Prostate gland (tissue), 2 donors: Measurements from ENCODE around the gene SSC5D. TPM values are rescaled to one million over a fixed set of nuclear protein-coding genes. Genes with fewer than 3 reads are reported as not detected.

Experiments
- DNase-seq: peaks from one replicate; pipeline ENCODE4 v3.0.0-alpha.2; 2019; ENCODE audit warnings: low spot score
- H3K27ac ChIP-seq, 2 donors: fragments of 200-600 bp; sonication (generic); 2 replicates each; pipeline ENCODE4 v1.5.1; 2017 to 2019
- H3K27me3 ChIP-seq: fragments of 200-600 bp; sonication (generic); replicated peaks from 2 replicates; pipeline ENCODE4 v1.5.1; 2019; ENCODE audit not compliant: insufficient read depth
- H3K36me3 ChIP-seq, 2 donors: fragments of 200-600 bp; sonication (generic); 1 replicate in 1 of 2; 2 replicates in 1 of 2; pipeline versions ENCODE4 v1.5.1 to v1.8.1; 2017 to 2019
- H3K4me1 ChIP-seq: fragments of 200-600 bp; sonication (generic); replicated peaks from 2 replicates; pipeline ENCODE4 v1.5.1; 2019
- H3K4me3 ChIP-seq, 2 donors: fragments of 200-600 bp; sonication (generic); 2 replicates each; pipeline ENCODE4 v1.5.1; 2017 to 2019
- H3K9me3 ChIP-seq: fragments of 200-600 bp; sonication (generic); 2 replicates; pipeline ENCODE4 v1.5.1; 2017
- CTCF ChIP-seq, 4 experiments: fragments of 200-600 bp in 2 of 4; fragments of 450-650 bp in 2 of 4; sonication (generic) in 2 of 4; IDR thresholded peaks; 1 replicate in 3 of 4; 2 replicates in 1 of 4; pipeline ENCODE4 v1.5.1; 2016 to 2019; ENCODE audit warnings: antibody characterized with exemption in 4 of 4, mild to moderate bottlenecking in 2 of 4, moderate library complexity in 2 of 4
- POLR2A ChIP-seq: fragments of 450-650 bp; IDR thresholded peaks from one replicate; pipeline ENCODE4 v1.6.1; 2016; ENCODE audit warnings: antibody characterized with exemption, mild to moderate bottlenecking
- POLR2AphosphoS5 ChIP-seq: sonication (generic); formaldehyde crosslinking; IDR thresholded peaks from one replicate; pipeline ENCODE4 v1.6.1; 2017; ENCODE audit warnings: antibody characterized with exemption
- WGBS: methylation state at CpG from one replicate; pipeline ENCODE4 v1.1.5; 2018; 5-methylcytosine and 5-hydroxymethylcytosine counted together
- intact Hi-C: fragments of 100-400 bp; cut with DNase I; formaldehyde crosslinking; loops from one replicate; pipeline ENCODE4 v1.14.2; 2022
- total RNA-seq, 2 donors: library from RNA; depleted of rRNA; stranded (reverse); fragments of >200 nt; gene quantifications; one replicate each; pipeline ENCODE4 v1.1.0, GENCODE V29; 2016

SSC5D gene
- total RNA-seq, 2 donors from 2014 or later: 5.6 to 8.6 TPM

- 50% methylated on average over 13 of the region's 13 CpGs for WGBS
- no peaks in the 10 kb centered on the region for H3K36me3 ChIP-seq
- intact Hi-C loops: no loop called here
- DNase-seq: no peak
- TF ChIP-seq POLR2A: no peak
- TF ChIP-seq CTCF (IDR thresholded peaks at IDR 0.05): no peak
- no peak for TF ChIP-seq POLR2AphosphoS5
- H3K27ac ChIP-seq: no peak overlapping the region
- H3K9me3 ChIP-seq: no peaks in the 10 kb centered on the region
- no peaks in the 10 kb centered on the region for H3K27me3 ChIP-seq
- no peaks in the 10 kb centered on the region for H3K4me1 ChIP-seq
- H3K4me3 ChIP-seq: no peak overlapping the region
Measured at GRCh38 chr19:55553217-55554182, 65.3 kb downstream of the SSC5D start.

DNA sequence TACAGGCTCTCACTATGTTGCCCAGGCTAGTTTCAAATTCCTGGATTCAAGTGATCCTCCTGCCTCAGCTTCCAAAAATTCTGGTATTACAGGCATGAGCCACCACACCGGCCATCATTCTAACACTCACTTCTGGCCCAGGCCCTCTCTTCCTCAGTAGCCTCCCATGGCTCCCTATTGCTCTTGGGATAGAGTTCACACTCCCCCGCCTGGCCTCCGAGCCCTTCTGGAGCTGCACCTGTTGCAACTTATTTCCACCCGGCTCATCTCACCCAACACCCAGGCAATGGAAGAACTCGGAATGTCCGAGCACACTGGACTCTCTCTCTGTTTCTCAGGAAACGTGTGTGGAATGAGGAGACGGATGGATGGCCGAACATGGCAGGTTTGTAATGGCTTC is 66.1 kb downstream of the SSC5D start:
- H3K27ac ChIP-seq: no peak overlapping the region
- no peaks in the 10 kb centered on the region for H3K27me3 ChIP-seq
- TF ChIP-seq POLR2A (no peak), POLR2AphosphoS5 (no peak), CTCF (IDR thresholded peaks at IDR 0.05) (no peak)
- intact Hi-C loops: no loop called here
- H3K4me3 ChIP-seq: no peak overlapping the region
- H3K9me3 ChIP-seq: no peaks in the 10 kb centered on the region
- WGBS: 95% methylated on average over 9 of the region's 9 CpGs
- no peak for DNase-seq
- H3K4me1 ChIP-seq: no peaks in the 10 kb centered on the region
- no peaks in the 10 kb centered on the region for H3K36me3 ChIP-seq

- Histone ChIP-seq H3K4me3 (no peak overlapping the region), H3K27ac (no peak overlapping the region), H3K4me1 (no peaks in the 10 kb centered on the region), H3K9me3 (no peaks in the 10 kb centered on the region), H3K27me3 (no peaks in the 10 kb centered on the region), H3K36me3 (no peaks in the 10 kb centered on the region)
- WGBS: 69% methylated on average over 8 of the region's 8 CpGs
- TF ChIP-seq POLR2A (no peak), CTCF (IDR thresholded peaks at IDR 0.05) (no peak), POLR2AphosphoS5 (no peak)
- intact Hi-C loops: no loop called here
- DNase-seq: no peak
Measured at GRCh38 chr19:55554741-55555152, 66.5 kb downstream of the SSC5D start.

- Histone ChIP-seq H3K36me3 (no peaks in the 10 kb centered on the region), H3K27me3 (no peaks in the 10 kb centered on the region), H3K4me3 (no peak overlapping the region), H3K27ac (no peak overlapping the region), H3K4me1 (no peaks in the 10 kb centered on the region), H3K9me3 (no peaks in the 10 kb centered on the region)
- DNase-seq: no peak
- intact Hi-C loops: no loop called here
- WGBS: 73% methylated on average over 9 of the region's 9 CpGs
- TF ChIP-seq POLR2AphosphoS5 (no peak), CTCF (IDR thresholded peaks at IDR 0.05) (no peak), POLR2A (no peak)
Measured at GRCh38 chr19:55559684-55560083, 71.4 kb downstream of the SSC5D start.

- Histone ChIP-seq H3K4me1 (no peaks in the 10 kb centered on the region), H3K36me3 (no peaks in the 10 kb centered on the region), H3K27me3 (no peaks in the 10 kb centered on the region), H3K4me3 (no peak overlapping the region), H3K27ac (no peak overlapping the region), H3K9me3 (no peaks in the 10 kb centered on the region)
- DNase-seq: no peak
- TF ChIP-seq POLR2A (no peak), CTCF (IDR thresholded peaks at IDR 0.05) (no peak)
- intact Hi-C loops: no loop called here
- 16% methylated on average over 12 of the region's 12 CpGs for WGBS
Measured at GRCh38 chr19:55563261-55563690, 75.0 kb downstream of the SSC5D start.
